ENCODE measurements around the gene OR10A2. TPM values are rescaled to one million over a fixed set of nuclear protein-coding genes. Genes with fewer than 3 reads are reported as not detected.

The OR10A2 gene
- total and polyA plus RNA-seq, 12 donors = not detected

- H3K9me3 ChIP-seq (replicated peaks in 1 of 3) = no peaks in the 10 kb centered on the region
- intact Hi-C loops (cut with DNase I) = no loop called here
- no peaks in the 10 kb centered on the region for H3K4me1 ChIP-seq (replicated peaks in 1 of 2)
- no peak overlapping the region for H3K4me3 ChIP-seq
- no peaks in the 10 kb centered on the region for H3K27me3 ChIP-seq
- DNase-seq = no peak
- TF ChIP-seq CTCF (IDR thresholded peaks at IDR 0.05) (no peak), POLR2A (IDR thresholded peaks at IDR 0.05) (no peak)
- H3K27ac ChIP-seq = no peak overlapping the region
- 73 to 93% (median 85%) methylated on average over 1 of the region's 1 CpG for WGBS, 4 donors
- no peaks in the 10 kb centered on the region for H3K36me3 ChIP-seq (replicated peaks in 1 of 2)
These were observed 1.6 kb downstream of the OR10A2 start for GRCh38 chr11:6864438-6864837.

- no peak for DNase-seq
- no peaks in the 10 kb centered on the region for H3K27me3 ChIP-seq
- no peak for TF ChIP-seq CTCF (IDR thresholded peaks at IDR 0.05)
- no peak for TF ChIP-seq POLR2A (IDR thresholded peaks at IDR 0.05)
- WGBS, 4 donors = 73 to 88% (median 82%) methylated on average over 1 of the region's 1 CpG
- no peaks in the 10 kb centered on the region for H3K36me3 ChIP-seq (replicated peaks in 1 of 2)
- intact Hi-C loops (cut with DNase I) = no loop called here
- no peak overlapping the region for H3K27ac ChIP-seq
- H3K4me3 ChIP-seq = no peak overlapping the region
- no peaks in the 10 kb centered on the region for H3K9me3 ChIP-seq (replicated peaks in 1 of 3)
- no peaks in the 10 kb centered on the region for H3K4me1 ChIP-seq (replicated peaks in 1 of 2)
These were observed 8.4 kb downstream of the OR10A2 start for GRCh38 chr11:6871278-6871677.

- WGBS, 4 donors = 67 to 77% (median 72%) methylated on average over 2 of the region's 2 CpGs
- intact Hi-C loops (cut with DNase I) = no loop called here
- H3K9me3 ChIP-seq (replicated peaks in 1 of 3) = no peaks in the 10 kb centered on the region
- H3K27ac ChIP-seq = no peak overlapping the region
- no peaks in the 10 kb centered on the region for H3K27me3 ChIP-seq
- no peaks in the 10 kb centered on the region for H3K4me1 ChIP-seq (replicated peaks in 1 of 2)
- DNase-seq = no peak
- no peak for TF ChIP-seq POLR2A (IDR thresholded peaks at IDR 0.05)
- no peak for TF ChIP-seq CTCF (IDR thresholded peaks at IDR 0.05)
- H3K36me3 ChIP-seq (replicated peaks in 1 of 2) = no peaks in the 10 kb centered on the region
- no peak overlapping the region for H3K4me3 ChIP-seq
These were observed 12.9 kb downstream of the OR10A2 start for GRCh38 chr11:6875761-6876160.

- no peak within 1 kb of the TSS for H3K4me3 ChIP-seq
- H3K27me3 ChIP-seq = no peaks in the 10 kb centered on the region
- intact Hi-C loops (cut with DNase I) = no loop called here
- TF ChIP-seq POLR2A (IDR thresholded peaks at IDR 0.05) (no peak), CTCF (IDR thresholded peaks at IDR 0.05) (no peak)
- no peak within 1 kb of the TSS for H3K27ac ChIP-seq
- DNase-seq = no peak
- 68 to 96% (median 85%) methylated on average over 1 of the region's 1 CpG for WGBS, 4 donors
- no peaks in the 10 kb centered on the region for H3K4me1 ChIP-seq (replicated peaks in 1 of 2)
- no peaks in the 10 kb centered on the region for H3K9me3 ChIP-seq (replicated peaks in 1 of 3)
- H3K36me3 ChIP-seq (replicated peaks in 1 of 2) = no peaks in the 10 kb centered on the region
These were observed 13.5 kb downstream of the OR10A2 start, which contains the start of gene OR10A4 for GRCh38 chr11:6876325-6876724. TSS of gene OR10A4 (plus strand) at chr11:6876625. CDS start at chr11:6876648, 23 bp downstream.
